Measurements from ENCODE around the gene DSCAML1.

- TF ChIP-seq CTCF (IDR thresholded peaks at IDR 0.05) = no peak
- TF ChIP-seq POLR2A (IDR thresholded peaks at IDR 0.05) = no peak
- no peak for TF ChIP-seq POLR2AphosphoS5 (IDR thresholded peaks at IDR 0.05)
- no peak for TF ChIP-seq EP300 (IDR thresholded peaks at IDR 0.05)
Observed at GRCh38 chr11:117595440-117595839, 201.6 kb downstream of the DSCAML1 start.
